Kidney epithelial cell (primary cell): Measurements from ENCODE around the gene ZNF24. TPM values are rescaled to one million over a fixed set of nuclear protein-coding genes. Genes with fewer than 3 reads are reported as not detected.

ENCODE experiments used
- DNase-seq: peaks from one replicate; pipeline ENCODE4 v3.0.0-alpha.2; 2010; ENCODE audit warnings: low read depth
- H3K27me3 ChIP-seq: 2 replicates; pipeline ENCODE4 v1.6.0; 2011; ENCODE audit warnings: low read length; ENCODE audit not compliant: control insufficient read depth, insufficient read depth
- H3K36me3 ChIP-seq: 2 replicates; pipeline ENCODE4 v1.5.1; 2011; ENCODE audit warnings: low read length; ENCODE audit not compliant: control insufficient read depth, insufficient read depth
- H3K4me3 ChIP-seq: 2 replicates; pipeline ENCODE4 v1.5.1; 2011; ENCODE audit warnings: low read depth, mild to moderate bottlenecking, control low read depth, low read length
- total RNA-seq: library from RNA; depleted of rRNA; stranded (reverse); fragments of >200 nt; gene quantifications from 2 replicates; pipeline ENCODE4 v1.2.3, GENCODE V29; 2015
- TF ChIP-seq, protein P1 (sequence below): IDR thresholded peaks from 2 replicates; pipeline ENCODE4 v1.5.1; 2011; ENCODE audit warnings: mild to moderate bottlenecking, moderate library complexity, low read length, control low read depth, inconsistent platforms; ENCODE audit not compliant: insufficient read depth, poor library complexity, severe bottlenecking

Gene ZNF24
- total RNA-seq, 1 donor from 2014 or later = 40.7 TPM

GRCh38 chr18:35368595-35368994 is 24.4 kb upstream of the ZNF24 start:
- DNase-seq = no peak
- Histone ChIP-seq H3K4me3 (no peak overlapping the region), H3K36me3 (no peaks in the 10 kb centered on the region), H3K27me3 (no peaks in the 10 kb centered on the region)
- TF ChIP-seq, protein P1, sequence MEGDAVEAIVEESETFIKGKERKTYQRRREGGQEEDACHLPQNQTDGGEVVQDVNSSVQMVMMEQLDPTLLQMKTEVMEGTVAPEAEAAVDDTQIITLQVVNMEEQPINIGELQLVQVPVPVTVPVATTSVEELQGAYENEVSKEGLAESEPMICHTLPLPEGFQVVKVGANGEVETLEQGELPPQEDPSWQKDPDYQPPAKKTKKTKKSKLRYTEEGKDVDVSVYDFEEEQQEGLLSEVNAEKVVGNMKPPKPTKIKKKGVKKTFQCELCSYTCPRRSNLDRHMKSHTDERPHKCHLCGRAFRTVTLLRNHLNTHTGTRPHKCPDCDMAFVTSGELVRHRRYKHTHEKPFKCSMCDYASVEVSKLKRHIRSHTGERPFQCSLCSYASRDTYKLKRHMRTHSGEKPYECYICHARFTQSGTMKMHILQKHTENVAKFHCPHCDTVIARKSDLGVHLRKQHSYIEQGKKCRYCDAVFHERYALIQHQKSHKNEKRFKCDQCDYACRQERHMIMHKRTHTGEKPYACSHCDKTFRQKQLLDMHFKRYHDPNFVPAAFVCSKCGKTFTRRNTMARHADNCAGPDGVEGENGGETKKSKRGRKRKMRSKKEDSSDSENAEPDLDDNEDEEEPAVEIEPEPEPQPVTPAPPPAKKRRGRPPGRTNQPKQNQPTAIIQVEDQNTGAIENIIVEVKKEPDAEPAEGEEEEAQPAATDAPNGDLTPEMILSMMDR = no peak

GRCh38 chr18:35362531-35362930 is 18.3 kb upstream of the ZNF24 start:
- DNase-seq = no peak
- H3K4me3 ChIP-seq = no peak overlapping the region
- TF ChIP-seq, protein P1 = no peak

GRCh38 chr18:35361570-35362321 is 17.5 kb upstream of the ZNF24 start:
- Histone ChIP-seq H3K36me3 (no peaks in the 10 kb centered on the region), H3K4me3 (no peak overlapping the region), H3K27me3 (no peaks in the 10 kb centered on the region)
- TF ChIP-seq, protein P1 = no peak
- DNase-seq = no peak

More at GRCh38 chr18:35362531-35362930, 18.3 kb upstream of the ZNF24 start:
- Histone ChIP-seq H3K36me3 (no peaks in the 10 kb centered on the region), H3K27me3 (no peaks in the 10 kb centered on the region)

GRCh38 chr18:35355140-35355618 is 11.0 kb upstream of the ZNF24 start:
- TF ChIP-seq, protein P1 = peak; percentile 76
- peak; percentile 49 for DNase-seq
- Histone ChIP-seq H3K27me3 (no peaks in the 10 kb centered on the region), H3K4me3 (no peak overlapping the region), H3K36me3 (no peaks in the 10 kb centered on the region)

- DNase-seq = no peak
- H3K4me3 ChIP-seq = no peak overlapping the region
- TF ChIP-seq, protein P1 = no peak
- no peaks in the 10 kb centered on the region for H3K36me3 ChIP-seq
- H3K27me3 ChIP-seq = no peaks in the 10 kb centered on the region
Observed at GRCh38 chr18:35352778-35353177, 8.6 kb upstream of the ZNF24 start.

- no peaks in the 10 kb centered on the region for H3K36me3 ChIP-seq
- H3K27me3 ChIP-seq = no peaks in the 10 kb centered on the region
- no peak overlapping the region for H3K4me3 ChIP-seq
- TF ChIP-seq, protein P1 = no peak
- DNase-seq = no peak
Observed at GRCh38 chr18:35352283-35352682, 8.1 kb upstream of the ZNF24 start.
